ENCODE measurements around the gene THRB. TPM values are rescaled to one million over a fixed set of nuclear protein-coding genes. Genes with fewer than 3 reads are reported as not detected.

The THRB gene
- total RNA-seq, 4 donors from 2014 or later, result 9.8 to 52.4 (median 31.3) TPM

DNA sequence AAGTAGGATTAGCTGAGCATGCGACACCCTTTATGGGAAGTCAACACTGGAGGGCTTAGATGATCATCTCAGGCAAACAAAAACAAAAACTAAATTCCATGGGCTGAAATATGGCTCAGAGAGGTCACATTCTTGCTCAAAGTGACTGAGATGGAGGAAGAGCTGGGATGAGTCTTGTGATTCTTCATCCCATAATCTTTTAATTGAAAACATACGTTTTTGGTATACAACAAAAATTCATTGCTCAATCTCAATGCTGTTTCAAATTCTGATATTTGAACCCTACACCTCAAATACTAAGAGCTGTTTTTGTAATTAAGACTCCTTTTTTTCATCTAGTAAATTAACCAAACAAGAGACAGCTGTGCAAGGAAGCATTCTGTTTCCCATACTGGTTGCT is 292.6 kb downstream of the THRB start:
- no peaks in the 10 kb centered on the region for H3K36me3 ChIP-seq
- in situ Hi-C loops (cut with MboI; ENCODE audit: low pct_ligation_motif_present in 1 of 4, low pct_unique_long_range_greater_than_20kb in 1 of 4, low sequenced_read_pairs in 3 of 4) (no loop called here), intact Hi-C loops (cut with DNase I; ENCODE audit: low total_unique reads) (no loop called here)
- DNase-seq, result no peak
- WGBS, 2 donors (ENCODE audit: low coverage in 1 of 2), result 74 to 75% methylated on average over 2 of the region's 2 CpGs
- no peaks in the 10 kb centered on the region for H3K4me1 ChIP-seq
- no peak overlapping the region for H3K4me3 ChIP-seq
- no peaks in the 10 kb centered on the region for H3K9me3 ChIP-seq
- TF ChIP-seq, protein P1, sequence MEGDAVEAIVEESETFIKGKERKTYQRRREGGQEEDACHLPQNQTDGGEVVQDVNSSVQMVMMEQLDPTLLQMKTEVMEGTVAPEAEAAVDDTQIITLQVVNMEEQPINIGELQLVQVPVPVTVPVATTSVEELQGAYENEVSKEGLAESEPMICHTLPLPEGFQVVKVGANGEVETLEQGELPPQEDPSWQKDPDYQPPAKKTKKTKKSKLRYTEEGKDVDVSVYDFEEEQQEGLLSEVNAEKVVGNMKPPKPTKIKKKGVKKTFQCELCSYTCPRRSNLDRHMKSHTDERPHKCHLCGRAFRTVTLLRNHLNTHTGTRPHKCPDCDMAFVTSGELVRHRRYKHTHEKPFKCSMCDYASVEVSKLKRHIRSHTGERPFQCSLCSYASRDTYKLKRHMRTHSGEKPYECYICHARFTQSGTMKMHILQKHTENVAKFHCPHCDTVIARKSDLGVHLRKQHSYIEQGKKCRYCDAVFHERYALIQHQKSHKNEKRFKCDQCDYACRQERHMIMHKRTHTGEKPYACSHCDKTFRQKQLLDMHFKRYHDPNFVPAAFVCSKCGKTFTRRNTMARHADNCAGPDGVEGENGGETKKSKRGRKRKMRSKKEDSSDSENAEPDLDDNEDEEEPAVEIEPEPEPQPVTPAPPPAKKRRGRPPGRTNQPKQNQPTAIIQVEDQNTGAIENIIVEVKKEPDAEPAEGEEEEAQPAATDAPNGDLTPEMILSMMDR (IDR thresholded peaks at IDR 0.05), result no peak
- TF ChIP-seq POLR2A (IDR thresholded peaks at IDR 0.05), result no peak
- no peak for TF ChIP-seq EP300 (IDR thresholded peaks at IDR 0.05; ENCODE audit: low read depth)
- TF ChIP-seq POLR2AphosphoS5 (IDR thresholded peaks at IDR 0.05), result no peak
- no peaks in the 10 kb centered on the region for H3K27me3 ChIP-seq
- no peak overlapping the region for H3K27ac ChIP-seq

DNA sequence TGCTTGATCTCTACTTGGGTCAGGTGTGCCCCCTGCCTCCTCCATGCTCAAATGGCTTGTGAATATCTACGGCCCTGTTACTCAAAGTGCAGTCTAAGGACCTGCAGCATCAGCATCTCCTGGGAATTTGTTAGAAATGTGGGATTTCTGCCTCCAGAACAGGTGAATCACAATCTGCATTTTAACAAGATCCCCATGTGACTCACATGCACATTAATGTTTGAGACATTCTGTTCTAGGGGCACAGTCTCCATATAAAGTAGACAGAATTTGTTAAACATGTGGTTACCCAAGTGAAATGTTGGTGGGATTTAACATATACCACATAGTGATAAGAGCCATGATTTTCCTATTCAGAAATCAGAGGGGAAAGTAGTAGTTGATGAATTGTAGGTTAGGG is 293.3 kb downstream of the THRB start:
- TF ChIP-seq, protein P1 (IDR thresholded peaks at IDR 0.05), result no peak
- TF ChIP-seq POLR2AphosphoS5 (IDR thresholded peaks at IDR 0.05), result no peak
- no peak for TF ChIP-seq POLR2A (IDR thresholded peaks at IDR 0.05)
- no peak for TF ChIP-seq EP300 (IDR thresholded peaks at IDR 0.05; ENCODE audit: low read depth)
- WGBS, 2 donors (ENCODE audit: low coverage in 1 of 2), result 94% methylated on average over 1 of the region's 1 CpG; no CpG with 5 or more reads in 1 of the 2 donors
- H3K4me3 ChIP-seq, result no peak overlapping the region
- no peaks in the 10 kb centered on the region for H3K4me1 ChIP-seq
- H3K27ac ChIP-seq, result no peak overlapping the region
- intact Hi-C loops (cut with DNase I; ENCODE audit: low total_unique reads) (no loop called here), in situ Hi-C loops (cut with MboI; ENCODE audit: low pct_ligation_motif_present in 1 of 4, low pct_unique_long_range_greater_than_20kb in 1 of 4, low sequenced_read_pairs in 3 of 4) (no loop called here)
- no peaks in the 10 kb centered on the region for H3K27me3 ChIP-seq
- no peaks in the 10 kb centered on the region for H3K36me3 ChIP-seq
- DNase-seq, result no peak
- H3K9me3 ChIP-seq, result no peaks in the 10 kb centered on the region

DNA sequence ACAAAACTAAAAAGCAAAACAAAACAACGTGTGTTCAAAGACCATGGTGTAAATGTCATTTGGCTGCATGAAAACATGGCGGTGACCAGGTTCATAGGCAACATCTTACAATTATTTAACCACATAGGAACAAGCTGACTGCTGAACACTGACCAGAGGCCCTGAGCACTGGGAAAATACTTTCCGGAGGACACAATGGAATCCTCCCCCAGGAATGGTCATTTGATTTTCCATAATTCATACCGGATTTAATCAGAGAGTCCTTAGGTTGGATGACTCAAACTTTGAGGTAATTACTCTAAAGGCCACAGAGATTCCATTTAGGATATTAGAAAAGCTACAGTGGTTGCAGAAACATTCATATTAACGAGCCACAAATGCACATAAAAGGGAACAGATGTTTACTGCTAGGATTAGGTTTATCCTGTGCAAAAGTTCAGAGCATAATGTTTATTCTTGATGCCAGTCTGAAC is 294.8 kb downstream of the THRB start:
- TF ChIP-seq, protein P1 (IDR thresholded peaks at IDR 0.05), result no peak
- TF ChIP-seq POLR2AphosphoS5 (IDR thresholded peaks at IDR 0.05), result no peak
- TF ChIP-seq POLR2A (IDR thresholded peaks at IDR 0.05), result no peak
- TF ChIP-seq EP300 (IDR thresholded peaks at IDR 0.05; ENCODE audit: low read depth), result no peak
- 58 to 71% methylated on average over 5 of the region's 5 CpGs for WGBS, 2 donors (ENCODE audit: low coverage in 1 of 2)
- no peaks in the 10 kb centered on the region for H3K36me3 ChIP-seq
- intact Hi-C loops (cut with DNase I; ENCODE audit: low total_unique reads), result no loop called here
- H3K27ac ChIP-seq, result no peak overlapping the region
- H3K4me1 ChIP-seq, result no peaks in the 10 kb centered on the region
- no peak for DNase-seq
- in situ Hi-C loops (cut with MboI; ENCODE audit: low pct_ligation_motif_present in 1 of 4, low pct_unique_long_range_greater_than_20kb in 1 of 4, low sequenced_read_pairs in 3 of 4), result no loop called here
- no peaks in the 10 kb centered on the region for H3K9me3 ChIP-seq
- H3K27me3 ChIP-seq, result no peaks in the 10 kb centered on the region
- no peak overlapping the region for H3K4me3 ChIP-seq

DNA sequence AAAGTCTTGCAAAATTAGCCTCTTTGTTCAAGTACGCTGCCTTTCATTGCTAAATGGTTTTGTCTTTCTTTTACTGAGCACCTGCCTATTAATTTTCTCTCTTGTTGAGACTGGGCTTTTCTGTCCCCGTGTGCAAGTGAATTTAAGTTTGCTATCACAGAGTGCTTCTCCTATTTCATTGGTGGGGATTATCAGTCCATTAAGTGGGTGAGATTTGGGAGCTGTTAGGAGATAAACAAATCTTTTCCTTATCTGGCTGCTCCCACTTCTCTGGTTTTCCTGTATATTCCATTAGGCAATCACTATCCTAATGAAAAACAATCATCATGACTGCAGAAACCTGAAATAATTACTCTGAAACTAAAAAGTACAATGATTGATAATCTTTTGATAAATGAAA is 295.4 kb downstream of the THRB start:
- H3K4me3 ChIP-seq, result no peak overlapping the region
- WGBS, 2 donors (ENCODE audit: low coverage in 1 of 2), result 79 to 80% methylated on average over 2 of the region's 2 CpGs
- intact Hi-C loops (cut with DNase I; ENCODE audit: low total_unique reads) (no loop called here), in situ Hi-C loops (cut with MboI; ENCODE audit: low pct_ligation_motif_present in 1 of 4, low pct_unique_long_range_greater_than_20kb in 1 of 4, low sequenced_read_pairs in 3 of 4) (no loop called here)
- H3K27me3 ChIP-seq, result no peaks in the 10 kb centered on the region
- TF ChIP-seq, protein P1 (IDR thresholded peaks at IDR 0.05), result no peak
- no peaks in the 10 kb centered on the region for H3K4me1 ChIP-seq
- H3K36me3 ChIP-seq, result no peaks in the 10 kb centered on the region
- no peak overlapping the region for H3K27ac ChIP-seq
- H3K9me3 ChIP-seq, result no peaks in the 10 kb centered on the region
- no peak for DNase-seq
